PC-9 (cell line): ENCODE data around the gene PLD2. TPM values are rescaled to one million over a fixed set of nuclear protein-coding genes. Genes with fewer than 3 reads are reported as not detected.
A peak's percentile ranks its signal among the peaks of the same experiment; 100 is the strongest.

ENCODE experiments used
- Bru-seq: library from RNA; stranded (reverse); fragments of 400-500 nt; gene quantifications from one replicate; lab custom pipeline; 2021; lab: Mats Ljungman, UMichigan
- BruChase-seq, 2 experiments: library from RNA; stranded (reverse); fragments of 400-500 nt; gene quantifications; one replicate each; lab custom pipeline; 2021; lab: Mats Ljungman, UMichigan
- BruUV-seq: library from RNA; stranded (reverse); fragments of 400-500 nt; replicated peaks from 2 replicates; lab custom pipeline; 2021; lab: Mats Ljungman, UMichigan
- CTCF ChIA-PET: fragments of 300-600 bp; sonication (Branson Sonifier 250); formaldehyde crosslinking; loops from one replicate; lab custom pipeline; 2022; ENCODE audit warnings: antibody characterized with exemption; lab: Charles Lee
- POLR2A ChIA-PET: fragments of 300-600 bp; sonication (Branson Sonifier 250); formaldehyde crosslinking; loops from one replicate; lab custom pipeline; 2022; ENCODE audit warnings: antibody characterized with exemption; ENCODE audit not compliant: unreplicated experiment; lab: Charles Lee
- DNase-seq, 2 experiments: peaks; one replicate each; pipeline versions ENCODE4 v3.0.0 to v3.0.0-alpha.2; 2015 to 2022; ENCODE audit warnings: mixed read lengths in 1 of 2
- H2AFZ ChIP-seq: fragments of 200-600 bp; sonication (generic); 2 replicates; pipeline ENCODE4 v1.8.1; 2017; ENCODE audit warnings: antibody characterized with exemption
- H3F3A ChIP-seq: fragments of 200-600 bp; sonication (generic); 2 replicates; pipeline ENCODE4 v1.8.1; 2017; ENCODE audit warnings: antibody characterized with exemption, mild to moderate bottlenecking, low read depth; ENCODE audit not compliant: insufficient read depth
- H3K27ac ChIP-seq: fragments of 200-600 bp; sonication (generic); 2 replicates; pipeline ENCODE4 v1.6.1; 2016; ENCODE audit warnings: mixed run types
- H3K27me3 ChIP-seq: fragments of 200-600 bp; sonication (generic); 2 replicates; pipeline ENCODE4 v1.6.1; 2016; ENCODE audit warnings: low read depth, mixed run types; ENCODE audit not compliant: insufficient read depth
- H3K36me3 ChIP-seq: fragments of 200-600 bp; sonication (generic); 2 replicates; pipeline ENCODE4 v1.6.1; 2016; ENCODE audit warnings: low read depth, mixed run types
- H3K4me1 ChIP-seq: fragments of 200-600 bp; sonication (generic); replicated peaks from 2 replicates; pipeline ENCODE4 v1.6.1; 2016; ENCODE audit warnings: mixed run types; ENCODE audit not compliant: insufficient read depth
- H3K4me2 ChIP-seq: fragments of 200-600 bp; sonication (generic); 2 replicates; pipeline ENCODE4 v1.6.1; 2017; ENCODE audit warnings: mixed run types
- H3K4me3 ChIP-seq: fragments of 200-600 bp; sonication (generic); 2 replicates; pipeline ENCODE4 v1.6.1; 2016; ENCODE audit warnings: mixed run types
- H3K79me2 ChIP-seq: fragments of 200-600 bp; sonication (generic); 2 replicates; pipeline ENCODE4 v1.6.1; 2017; ENCODE audit warnings: low read depth, mixed run types
- H3K9me2 ChIP-seq: fragments of 200-600 bp; sonication (generic); 2 replicates; pipeline ENCODE4 v1.8.1; 2017; ENCODE audit warnings: mild to moderate bottlenecking; ENCODE audit not compliant: insufficient read depth
- H3K9me3 ChIP-seq: fragments of 200-600 bp; sonication (generic); 2 replicates; pipeline ENCODE4 v1.8.1; 2016; ENCODE audit warnings: low read depth; ENCODE audit not compliant: insufficient read depth
- H4K20me1 ChIP-seq: fragments of 200-600 bp; sonication (generic); 2 replicates; pipeline ENCODE4 v1.8.1; 2017; ENCODE audit not compliant: insufficient read depth
- EZH2 ChIP-seq: fragments of 200-600 bp; sonication (generic); IDR thresholded peaks from 2 replicates; pipeline ENCODE4 v1.8.0; 2017; ENCODE audit warnings: antibody characterized with exemption, low read depth
- intact Hi-C: fragments of 100-400 bp; cut with micrococcal nuclease; formaldehyde crosslinking; loops from one replicate; pipeline ENCODE4 v1.10.0; 2022; ENCODE audit not compliant: unreplicated experiment
- long read RNA-seq: library from polyadenylated mRNA; stranded (forward); transcript quantifications from one replicate; pipeline ENCODE4 v2.0.0, GENCODE V29; 2022
- total RNA-seq: library from RNA; stranded (reverse); gene quantifications from 2 replicates; pipeline ENCODE4 v1.2.3, GENCODE V29; 2021
- TF ChIP-seq, protein P1 (sequence below): fragments of 200-600 bp; sonication (generic); conservative IDR thresholded peaks from 2 replicates; pipeline ENCODE4 v1.6.1; 2017; ENCODE audit warnings: mixed run types, antibody characterized with exemption, mild to moderate bottlenecking, moderate library complexity

The PLD2 gene, protein sequence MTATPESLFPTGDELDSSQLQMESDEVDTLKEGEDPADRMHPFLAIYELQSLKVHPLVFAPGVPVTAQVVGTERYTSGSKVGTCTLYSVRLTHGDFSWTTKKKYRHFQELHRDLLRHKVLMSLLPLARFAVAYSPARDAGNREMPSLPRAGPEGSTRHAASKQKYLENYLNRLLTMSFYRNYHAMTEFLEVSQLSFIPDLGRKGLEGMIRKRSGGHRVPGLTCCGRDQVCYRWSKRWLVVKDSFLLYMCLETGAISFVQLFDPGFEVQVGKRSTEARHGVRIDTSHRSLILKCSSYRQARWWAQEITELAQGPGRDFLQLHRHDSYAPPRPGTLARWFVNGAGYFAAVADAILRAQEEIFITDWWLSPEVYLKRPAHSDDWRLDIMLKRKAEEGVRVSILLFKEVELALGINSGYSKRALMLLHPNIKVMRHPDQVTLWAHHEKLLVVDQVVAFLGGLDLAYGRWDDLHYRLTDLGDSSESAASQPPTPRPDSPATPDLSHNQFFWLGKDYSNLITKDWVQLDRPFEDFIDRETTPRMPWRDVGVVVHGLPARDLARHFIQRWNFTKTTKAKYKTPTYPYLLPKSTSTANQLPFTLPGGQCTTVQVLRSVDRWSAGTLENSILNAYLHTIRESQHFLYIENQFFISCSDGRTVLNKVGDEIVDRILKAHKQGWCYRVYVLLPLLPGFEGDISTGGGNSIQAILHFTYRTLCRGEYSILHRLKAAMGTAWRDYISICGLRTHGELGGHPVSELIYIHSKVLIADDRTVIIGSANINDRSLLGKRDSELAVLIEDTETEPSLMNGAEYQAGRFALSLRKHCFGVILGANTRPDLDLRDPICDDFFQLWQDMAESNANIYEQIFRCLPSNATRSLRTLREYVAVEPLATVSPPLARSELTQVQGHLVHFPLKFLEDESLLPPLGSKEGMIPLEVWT
- 95.5 and 116 TPM in 2 replicates for total RNA-seq
- Bru-seq, nascent RNA, result percentile 64 among the genes with signal in this experiment
- percentile 77 among the genes with signal in this experiment for BruChase-seq, experiment 1, labeled RNA remaining after a 2-hour chase
- BruChase-seq, experiment 2, labeled RNA remaining after a 6-hour chase, result percentile 85 among the genes with signal in this experiment
- long read RNA-seq, transcript PLD2-201 (25 exons, 3,503 nt), result major isoform, 46 of 82 reads
- long read RNA-seq, partial matches to known transcripts, result 20 of 82 reads
- long read RNA-seq, other reads (novel, unspliced or antisense), result 16 of 82 reads

DNA sequence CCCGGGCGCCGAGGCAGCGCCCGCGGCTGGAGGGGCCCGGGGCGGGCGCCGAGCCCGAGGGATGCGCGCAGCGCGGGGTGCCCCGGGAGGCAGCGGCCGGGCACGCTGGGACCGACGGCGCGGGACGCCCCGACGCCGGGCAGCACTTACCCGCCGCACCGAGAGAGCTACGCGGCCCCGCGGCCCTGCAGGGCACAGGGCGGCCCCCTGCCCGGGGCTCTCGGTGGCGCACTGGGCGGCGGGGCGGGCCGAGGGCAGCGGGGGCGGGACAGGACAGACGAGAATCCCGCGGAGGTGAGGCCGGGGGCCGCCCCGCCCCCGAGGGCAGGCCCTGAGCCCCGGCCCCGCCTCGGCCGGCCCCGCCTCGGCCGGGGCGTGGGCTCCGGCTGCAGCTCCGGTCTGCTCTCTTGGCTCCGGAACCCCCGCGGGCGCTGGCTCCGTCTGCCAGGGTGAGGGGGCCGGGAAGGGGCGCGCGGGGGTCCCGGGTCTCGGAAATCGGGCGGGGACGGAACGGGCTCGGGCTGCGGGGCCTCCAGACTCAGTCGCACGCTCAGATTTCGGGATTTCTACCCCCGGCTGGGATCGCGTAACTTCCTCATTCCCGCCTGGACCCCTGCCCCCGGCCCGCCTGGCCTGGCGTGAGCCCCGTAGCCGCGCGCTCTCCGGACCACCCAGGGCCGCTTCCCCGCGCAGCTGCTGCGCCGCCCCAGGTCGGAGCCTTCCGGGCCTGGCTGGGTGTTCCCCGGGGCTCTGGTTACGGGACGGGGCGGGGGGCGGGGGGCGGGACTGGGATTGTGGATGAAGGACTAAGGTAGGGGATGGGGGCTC lies at the start of gene PLD2:
Gene PLD2, plus strand, starts transcription at position 376 of the 828 bp plus-strand sequence. CDS start 621 bp downstream, outside the sequence.
- no peaks in the 10 kb centered on the region for H3K27me3 ChIP-seq
- H3K4me3 ChIP-seq, result peak within 1 kb of the TSS; percentile 68
- DNase-seq, result peak; percentile 63 to 93
- CTCF ChIA-PET, result interaction anchor here (1.1 to 1.6 kb wide), 2 partner anchors 17 to 97 kb away, joined by 3 to 18 read pairs; partner anchors contain the start of genes ARRB2 and GLTPD2
- H2AFZ ChIP-seq, result peak within 1 kb of the TSS; percentile 77
- POLR2A ChIA-PET, result interaction anchor here (0.6 to 0.8 kb wide), 6 partner anchors 17 to 97 kb away, joined by 3 to 8 read pairs (median 3); partner anchors contain the start of gene ARRB2
- H3K36me3 ChIP-seq, result 0 out of 2 replicates have a peak, but pooled peaks cover 9% of the 10 kb centered on the region
- no peaks in the 10 kb centered on the region for H3K79me2 ChIP-seq
- TF ChIP-seq, protein P1, sequence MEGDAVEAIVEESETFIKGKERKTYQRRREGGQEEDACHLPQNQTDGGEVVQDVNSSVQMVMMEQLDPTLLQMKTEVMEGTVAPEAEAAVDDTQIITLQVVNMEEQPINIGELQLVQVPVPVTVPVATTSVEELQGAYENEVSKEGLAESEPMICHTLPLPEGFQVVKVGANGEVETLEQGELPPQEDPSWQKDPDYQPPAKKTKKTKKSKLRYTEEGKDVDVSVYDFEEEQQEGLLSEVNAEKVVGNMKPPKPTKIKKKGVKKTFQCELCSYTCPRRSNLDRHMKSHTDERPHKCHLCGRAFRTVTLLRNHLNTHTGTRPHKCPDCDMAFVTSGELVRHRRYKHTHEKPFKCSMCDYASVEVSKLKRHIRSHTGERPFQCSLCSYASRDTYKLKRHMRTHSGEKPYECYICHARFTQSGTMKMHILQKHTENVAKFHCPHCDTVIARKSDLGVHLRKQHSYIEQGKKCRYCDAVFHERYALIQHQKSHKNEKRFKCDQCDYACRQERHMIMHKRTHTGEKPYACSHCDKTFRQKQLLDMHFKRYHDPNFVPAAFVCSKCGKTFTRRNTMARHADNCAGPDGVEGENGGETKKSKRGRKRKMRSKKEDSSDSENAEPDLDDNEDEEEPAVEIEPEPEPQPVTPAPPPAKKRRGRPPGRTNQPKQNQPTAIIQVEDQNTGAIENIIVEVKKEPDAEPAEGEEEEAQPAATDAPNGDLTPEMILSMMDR, result no peak
- no peak for TF ChIP-seq EZH2
- no peaks in the 10 kb centered on the region for H3K9me3 ChIP-seq
- H4K20me1 ChIP-seq, result no peaks in the 10 kb centered on the region
- peaks cover 31% of the 10 kb centered on the region for H3F3A ChIP-seq
- BruUV-seq, result no TSS peak
- no peaks in the 10 kb centered on the region for H3K9me2 ChIP-seq
- intact Hi-C loops, result loop anchor here (5.0 kb wide), 1 partner anchor 75 kb away; no protein-coding TSS in a partner anchor
- H3K4me2 ChIP-seq, result peak within 1 kb of the TSS; percentile 83
- peaks cover 37% of the 10 kb centered on the region for H3K4me1 ChIP-seq
- no peak within 1 kb of the TSS for H3K27ac ChIP-seq

DNA sequence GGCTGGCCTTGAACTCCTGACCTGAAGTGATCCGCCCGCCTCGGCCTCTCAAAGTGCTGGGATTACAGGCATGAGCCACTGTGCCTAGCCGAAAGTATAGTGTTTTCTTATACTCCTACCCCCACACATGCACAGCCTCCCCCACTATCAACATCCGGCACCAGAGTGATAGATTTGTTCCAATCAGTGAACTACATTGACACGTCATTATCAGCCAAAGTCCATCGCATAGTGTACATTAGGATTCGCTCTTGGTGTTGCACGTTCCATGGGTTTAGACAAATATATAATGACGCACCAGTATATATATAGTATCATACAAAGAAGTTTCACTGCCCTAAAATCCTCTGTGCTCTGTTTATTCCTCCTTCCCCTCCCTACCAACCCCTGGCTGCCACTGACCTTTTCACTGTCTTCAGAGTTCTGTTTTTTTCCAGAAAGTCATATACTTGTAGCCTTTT lies 47.1 kb upstream of the PLD2 start:
- CTCF ChIA-PET, result no interaction called here
- TF ChIP-seq, protein P1, result no peak
- TF ChIP-seq EZH2, result no peak
- H3K27ac ChIP-seq, result no peak overlapping the region
- H3K4me1 ChIP-seq, result no peaks in the 10 kb centered on the region
- H2AFZ ChIP-seq, result no peak overlapping the region
- peaks cover 26% of the 10 kb centered on the region for H3K27me3 ChIP-seq
- H3K4me3 ChIP-seq, result no peak overlapping the region
- BruUV-seq, result no TSS peak
- DNase-seq, result no peak
- H3F3A ChIP-seq, result no peaks in the 10 kb centered on the region; the same call in 1 of the 2 replicates
- intact Hi-C loops, result no loop called here
- no peaks in the 10 kb centered on the region for H4K20me1 ChIP-seq
- no peaks in the 10 kb centered on the region for H3K9me2 ChIP-seq
- POLR2A ChIA-PET, result no interaction called here
- no peak overlapping the region for H3K4me2 ChIP-seq
- no peaks in the 10 kb centered on the region for H3K9me3 ChIP-seq
- no peaks in the 10 kb centered on the region for H3K79me2 ChIP-seq
- no peaks in the 10 kb centered on the region for H3K36me3 ChIP-seq
